ENCODE measurements around the gene TOP2B. TPM values are rescaled to one million over a fixed set of nuclear protein-coding genes. Genes with fewer than 3 reads are reported as not detected.

The TOP2B gene
- polyA plus RNA-seq, 1 experiment: 13.6 TPM

- POLR2A ChIA-PET: no interaction called here
- no peaks in the 10 kb centered on the region; the same call in 1 of the 2 replicates for H3K36me3 ChIP-seq (ENCODE audit: control insufficient read depth, insufficient read depth, low read length)
- H3K27me3 ChIP-seq (ENCODE audit: control insufficient read depth, insufficient read depth, low read length): no peaks in the 10 kb centered on the region
- no peak overlapping the region for H3K4me3 ChIP-seq (ENCODE audit: low read depth, low read length)
- CTCF ChIA-PET: no interaction called here
- DNase-seq (ENCODE audit: low read depth): no peak
- TF ChIP-seq, protein P1, sequence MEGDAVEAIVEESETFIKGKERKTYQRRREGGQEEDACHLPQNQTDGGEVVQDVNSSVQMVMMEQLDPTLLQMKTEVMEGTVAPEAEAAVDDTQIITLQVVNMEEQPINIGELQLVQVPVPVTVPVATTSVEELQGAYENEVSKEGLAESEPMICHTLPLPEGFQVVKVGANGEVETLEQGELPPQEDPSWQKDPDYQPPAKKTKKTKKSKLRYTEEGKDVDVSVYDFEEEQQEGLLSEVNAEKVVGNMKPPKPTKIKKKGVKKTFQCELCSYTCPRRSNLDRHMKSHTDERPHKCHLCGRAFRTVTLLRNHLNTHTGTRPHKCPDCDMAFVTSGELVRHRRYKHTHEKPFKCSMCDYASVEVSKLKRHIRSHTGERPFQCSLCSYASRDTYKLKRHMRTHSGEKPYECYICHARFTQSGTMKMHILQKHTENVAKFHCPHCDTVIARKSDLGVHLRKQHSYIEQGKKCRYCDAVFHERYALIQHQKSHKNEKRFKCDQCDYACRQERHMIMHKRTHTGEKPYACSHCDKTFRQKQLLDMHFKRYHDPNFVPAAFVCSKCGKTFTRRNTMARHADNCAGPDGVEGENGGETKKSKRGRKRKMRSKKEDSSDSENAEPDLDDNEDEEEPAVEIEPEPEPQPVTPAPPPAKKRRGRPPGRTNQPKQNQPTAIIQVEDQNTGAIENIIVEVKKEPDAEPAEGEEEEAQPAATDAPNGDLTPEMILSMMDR (IDR thresholded peaks at IDR 0.05; ENCODE audit: insufficient read depth, low read depth, low read length): no peak
Measured at GRCh38 chr3:25567388-25567787, 97.3 kb downstream of the TOP2B start.

DNA sequence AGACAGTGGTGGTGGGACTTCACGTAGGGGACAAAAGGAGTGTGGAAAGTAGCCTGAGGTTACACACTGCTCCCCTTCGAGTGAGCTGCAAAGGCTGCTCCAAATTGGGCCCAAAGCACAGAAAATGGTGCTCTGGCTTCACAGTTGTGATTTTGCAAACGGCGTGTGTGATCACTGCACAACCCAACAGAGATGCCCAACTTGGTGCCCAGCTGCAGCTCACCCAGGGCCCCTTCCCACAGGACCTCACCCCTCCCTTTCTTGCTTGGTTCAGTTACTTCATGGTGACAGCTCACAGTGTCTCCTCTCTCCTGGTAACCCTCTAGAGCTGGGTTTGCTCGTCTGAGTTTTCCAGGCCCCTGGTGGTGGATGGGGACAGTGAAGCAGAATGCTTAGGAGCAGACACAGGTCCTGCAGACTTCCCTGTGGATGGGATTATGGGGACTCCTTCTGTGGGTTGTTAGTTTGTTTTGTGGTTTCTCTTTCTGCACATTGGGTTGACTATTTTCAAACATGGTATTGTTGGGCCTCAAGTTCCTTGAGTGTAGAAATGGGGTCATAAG lies 98.3 kb downstream of the TOP2B start:
- Histone ChIP-seq H3K4me3 (ENCODE audit: low read depth, low read length) (no peak overlapping the region), H3K27me3 (ENCODE audit: control insufficient read depth, insufficient read depth, low read length) (no peaks in the 10 kb centered on the region), H3K36me3 (ENCODE audit: control insufficient read depth, insufficient read depth, low read length) (no peaks in the 10 kb centered on the region; the same call in 1 of the 2 replicates)
- no peak for DNase-seq (ENCODE audit: low read depth)
- POLR2A ChIA-PET: no interaction called here
- TF ChIP-seq, protein P1 (IDR thresholded peaks at IDR 0.05; ENCODE audit: insufficient read depth, low read depth, low read length): no peak
- CTCF ChIA-PET: no interaction called here

DNA sequence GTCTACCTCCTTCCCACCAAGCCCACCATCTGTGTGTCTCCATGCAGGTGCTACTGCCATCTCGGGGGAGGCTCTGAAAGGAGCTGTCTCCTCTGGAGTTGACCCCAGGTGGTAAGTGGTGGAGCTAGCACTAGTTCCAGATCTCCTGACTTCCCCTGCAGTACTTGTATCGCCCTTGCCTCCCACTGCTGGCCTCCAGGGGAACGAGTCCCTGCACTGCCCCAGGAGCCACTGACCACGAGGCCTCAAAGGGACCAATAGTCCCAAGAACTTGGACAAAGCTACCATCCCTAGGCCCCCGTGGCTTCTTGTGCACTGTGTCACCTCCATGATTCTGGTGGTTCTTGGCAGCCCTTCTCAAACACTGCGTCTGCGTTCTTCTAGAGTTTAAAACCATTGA lies 98.9 kb downstream of the TOP2B start:
- Histone ChIP-seq H3K27me3 (ENCODE audit: control insufficient read depth, insufficient read depth, low read length) (no peaks in the 10 kb centered on the region; the same call in 1 of the 2 replicates), H3K4me3 (ENCODE audit: low read depth, low read length) (no peak overlapping the region), H3K36me3 (ENCODE audit: control insufficient read depth, insufficient read depth, low read length) (no peaks in the 10 kb centered on the region; the same call in 1 of the 2 replicates)
- DNase-seq (ENCODE audit: low read depth): no peak
- ChIA-PET CTCF (no interaction called here), POLR2A (no interaction called here)
- TF ChIP-seq, protein P1 (IDR thresholded peaks at IDR 0.05; ENCODE audit: insufficient read depth, low read depth, low read length): no peak

- Histone ChIP-seq H3K36me3 (ENCODE audit: control insufficient read depth, insufficient read depth, low read length) (no peaks in the 10 kb centered on the region; the same call in 1 of the 2 replicates), H3K27me3 (ENCODE audit: control insufficient read depth, insufficient read depth, low read length) (no peaks in the 10 kb centered on the region; the same call in 1 of the 2 replicates), H3K4me3 (ENCODE audit: low read depth, low read length) (no peak overlapping the region)
- TF ChIP-seq, protein P1 (IDR thresholded peaks at IDR 0.05; ENCODE audit: insufficient read depth, low read depth, low read length): no peak
- CTCF ChIA-PET: interaction anchor here (1.2 kb wide), 1 partner anchor 18 kb away, joined by 3 read pairs; no protein-coding TSS in a partner anchor
- POLR2A ChIA-PET: no interaction called here
- DNase-seq (ENCODE audit: low read depth): no peak
Measured at GRCh38 chr3:25564075-25564474, 100.6 kb downstream of the TOP2B start.

GRCh38 chr3:25563601-25564000 lies 101.1 kb downstream of the TOP2B start:
- POLR2A ChIA-PET: no interaction called here
- no peak for DNase-seq (ENCODE audit: low read depth)
- CTCF ChIA-PET: interaction anchor here (1.2 kb wide), 1 partner anchor 17 kb away, joined by 3 read pairs; no protein-coding TSS in a partner anchor

More at GRCh38 chr3:25563601-25564000, 101.1 kb downstream of the TOP2B start:
- TF ChIP-seq, protein P1 (IDR thresholded peaks at IDR 0.05; ENCODE audit: insufficient read depth, low read depth, low read length): no peak
- Histone ChIP-seq H3K4me3 (ENCODE audit: low read depth, low read length) (no peak overlapping the region), H3K36me3 (ENCODE audit: control insufficient read depth, insufficient read depth, low read length) (no peaks in the 10 kb centered on the region; the same call in 1 of the 2 replicates), H3K27me3 (ENCODE audit: control insufficient read depth, insufficient read depth, low read length) (no peaks in the 10 kb centered on the region; the same call in 1 of the 2 replicates)
